WTC11 (cell line): ENCODE data around the gene RFX7. TPM values are rescaled to one million over a fixed set of nuclear protein-coding genes. Genes with fewer than 3 reads are reported as not detected.

Source experiments
- ATAC-seq: fragments of 200-7000 bp; cut with Tn5 transposase; 2 replicates; pipeline ENCODE4 v1.10.0; 2021; ENCODE audit warnings: mild to moderate bottlenecking, moderate library complexity
- CTCF ChIA-PET: fragments of 300-600 bp; sonication (Branson Sonifier 250); formaldehyde crosslinking; loops from one replicate; lab custom pipeline; 2021; ENCODE audit warnings: antibody characterized with exemption; lab: Charles Lee
- POLR2A ChIA-PET: fragments of 350-600 bp; sonication (Branson Sonifier 250); formaldehyde crosslinking; loops from one replicate; lab custom pipeline; 2021; ENCODE audit warnings: antibody characterized with exemption; lab: Charles Lee
- DNase-seq: peaks from one replicate; pipeline ENCODE4 v3.0.0; 2021; ENCODE audit warnings: low spot score
- H3K27ac Mint-ChIP-seq: 2 replicates; pipeline ENCODE4 v1.8.0; 2021; ENCODE audit warnings: mixed read lengths
- H3K27me3 Mint-ChIP-seq: 2 replicates; pipeline ENCODE4 v1.8.0; 2021; ENCODE audit warnings: low read depth, mild to moderate bottlenecking, moderate library complexity, mixed read lengths
- H3K36me3 Mint-ChIP-seq: 2 replicates; pipeline ENCODE4 v1.8.0; 2021; ENCODE audit warnings: mixed read lengths
- H3K4me1 Mint-ChIP-seq: 2 replicates; pipeline ENCODE4 v1.8.0; 2022; ENCODE audit warnings: mixed read lengths
- H3K4me3 Mint-ChIP-seq: 2 replicates; pipeline ENCODE4 v1.8.0; 2021; ENCODE audit warnings: mild to moderate bottlenecking, moderate library complexity, mixed read lengths
- H3K9me3 Mint-ChIP-seq: 2 replicates; pipeline ENCODE4 v1.8.0; 2021; ENCODE audit warnings: mixed read lengths
- AFF4 ChIP-seq: sonication (generic); formaldehyde crosslinking; IDR thresholded peaks from 2 replicates; pipeline ENCODE4 v1.8.1; 2023; ENCODE audit warnings: mild to moderate bottlenecking, missing genetic modification reagents, borderline replicate concordance
- GRHL2 ChIP-seq: fragments of 250-450 bp; sonication (Bioruptor Pico); IDR thresholded peaks from 2 replicates; pipeline ENCODE4 v1.8.0; 2022; ENCODE audit warnings: mild to moderate bottlenecking, moderate library complexity; ENCODE audit not compliant: insufficient replicate concordance, severe bottlenecking
- IRF2 ChIP-seq: sonication (generic); formaldehyde crosslinking; IDR thresholded peaks from 2 replicates; pipeline ENCODE4 v1.8.0; 2022; ENCODE audit warnings: low read depth, missing genetic modification reagents, borderline replicate concordance
- MYBL2 ChIP-seq: sonication (generic); formaldehyde crosslinking; IDR thresholded peaks from 2 replicates; pipeline ENCODE4 v1.8.1; 2023; ENCODE audit warnings: mild to moderate bottlenecking, moderate library complexity, missing genetic modification reagents
- NFATC4 ChIP-seq: fragments of 250-450 bp; sonication (Bioruptor Pico); IDR thresholded peaks from 2 replicates; pipeline ENCODE4 v1.9.0; 2021; ENCODE audit warnings: mild to moderate bottlenecking
- NFE2L1 ChIP-seq: sonication (generic); formaldehyde crosslinking; IDR thresholded peaks from 2 replicates; pipeline ENCODE4 v1.8.1; 2023; ENCODE audit warnings: missing genetic modification reagents
- RELA ChIP-seq: sonication (generic); formaldehyde crosslinking; IDR thresholded peaks from 2 replicates; pipeline ENCODE4 v1.8.1; 2022; ENCODE audit warnings: missing genetic modification reagents, mild to moderate bottlenecking, borderline replicate concordance
- RORB ChIP-seq: fragments of 250-450 bp; sonication (Bioruptor Pico); IDR thresholded peaks from 2 replicates; pipeline ENCODE4 v1.9.0; 2021; ENCODE audit warnings: mild to moderate bottlenecking
- SMAD4 ChIP-seq: sonication (generic); formaldehyde crosslinking; IDR thresholded peaks from 2 replicates; pipeline ENCODE4 v1.8.0; 2022; ENCODE audit warnings: mild to moderate bottlenecking, missing genetic modification reagents
- TCF7 ChIP-seq: sonication (generic); formaldehyde crosslinking; IDR thresholded peaks from 2 replicates; pipeline ENCODE4 v1.8.0; 2022; ENCODE audit warnings: mild to moderate bottlenecking, low read depth, missing genetic modification reagents, moderate library complexity
- ZBTB21 ChIP-seq: sonication (generic); formaldehyde crosslinking; IDR thresholded peaks from 2 replicates; pipeline ENCODE4 v1.8.1; 2023; ENCODE audit warnings: mild to moderate bottlenecking, missing genetic modification reagents, borderline replicate concordance
- ZMAT4 ChIP-seq: fragments of 250-450 bp; sonication (Bioruptor Pico); IDR thresholded peaks from 2 replicates; pipeline ENCODE4 v1.9.0; 2021; ENCODE audit warnings: mild to moderate bottlenecking
- ZNF317 ChIP-seq: sonication (generic); formaldehyde crosslinking; IDR thresholded peaks from 2 replicates; pipeline ENCODE4 v1.8.1; 2023; ENCODE audit warnings: low read depth, mild to moderate bottlenecking, moderate library complexity, missing genetic modification reagents, borderline replicate concordance
- ZNF512 ChIP-seq: sonication (generic); formaldehyde crosslinking; IDR thresholded peaks from 2 replicates; pipeline ENCODE4 v1.8.1; 2022; ENCODE audit warnings: missing genetic modification reagents, borderline replicate concordance
- ZSCAN18 ChIP-seq: fragments of 250-450 bp; sonication (Bioruptor Pico); IDR thresholded peaks from 2 replicates; pipeline ENCODE4 v2.1.2; 2022; ENCODE audit warnings: mild to moderate bottlenecking, moderate library complexity
- total RNA-seq: library from RNA; stranded (reverse); gene quantifications from 3 replicates; pipeline ENCODE4 v1.2.3, GENCODE V29; 2021
- TF ChIP-seq, protein P1 (sequence below): sonication (generic); formaldehyde crosslinking; IDR thresholded peaks from 2 replicates; pipeline ENCODE4 v1.8.0; 2023; ENCODE audit warnings: missing genetic modification reagents
- TF ChIP-seq, protein P2 (sequence below): sonication (generic); formaldehyde crosslinking; conservative IDR thresholded peaks from 2 replicates; pipeline ENCODE4 v1.8.1; 2022; ENCODE audit warnings: mild to moderate bottlenecking, missing genetic modification reagents

Gene RFX7
- total RNA-seq, 1 experiment from 2014 or later = 36.0 TPM

DNA sequence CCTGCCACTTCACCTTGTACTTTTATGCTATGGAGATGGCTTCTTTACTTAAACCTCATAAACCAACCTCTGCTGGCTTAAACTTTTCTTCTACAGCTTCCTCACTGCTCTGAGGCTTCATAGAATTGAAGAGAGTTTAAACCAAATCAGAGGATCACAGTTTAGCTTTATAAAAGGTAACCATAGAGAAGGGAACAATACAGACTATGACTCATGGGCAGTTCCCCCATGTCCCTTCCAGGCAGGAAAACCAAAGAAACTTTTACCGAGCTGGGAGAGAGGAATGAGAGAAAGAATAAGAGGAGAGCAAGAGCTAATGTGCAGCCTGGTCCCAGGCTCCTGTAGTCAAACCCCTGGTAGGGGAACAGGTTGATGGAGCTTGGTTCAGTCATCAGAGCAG lies 196.3 kb downstream of the RFX7 start:
- Mint-ChIP-seq H3K4me3 (no peak overlapping the region), H3K36me3 (no peaks in the 10 kb centered on the region), H3K9me3 (peaks cover 9% of the 10 kb centered on the region), H3K4me1 (peaks cover 13% of the 10 kb centered on the region), H3K27me3 (no peaks in the 10 kb centered on the region), H3K27ac (no peak overlapping the region)
- ChIA-PET POLR2A (no interaction called here), CTCF (no interaction called here)
- TF ChIP-seq ZNF512 (CRISPR knock-in tag) (no peak), ZMAT4 (no peak), GRHL2 (CRISPR knock-in tag) (no peak), ZBTB21 (CRISPR knock-in tag) (no peak), AFF4 (CRISPR knock-in tag) (no peak), ZNF317 (CRISPR knock-in tag) (no peak), IRF2 (CRISPR knock-in tag) (no peak), ZSCAN18 (CRISPR knock-in tag) (no peak), MYBL2 (CRISPR knock-in tag) (no peak), SMAD4 (CRISPR knock-in tag) (no peak)
- TF ChIP-seq, protein P1, sequence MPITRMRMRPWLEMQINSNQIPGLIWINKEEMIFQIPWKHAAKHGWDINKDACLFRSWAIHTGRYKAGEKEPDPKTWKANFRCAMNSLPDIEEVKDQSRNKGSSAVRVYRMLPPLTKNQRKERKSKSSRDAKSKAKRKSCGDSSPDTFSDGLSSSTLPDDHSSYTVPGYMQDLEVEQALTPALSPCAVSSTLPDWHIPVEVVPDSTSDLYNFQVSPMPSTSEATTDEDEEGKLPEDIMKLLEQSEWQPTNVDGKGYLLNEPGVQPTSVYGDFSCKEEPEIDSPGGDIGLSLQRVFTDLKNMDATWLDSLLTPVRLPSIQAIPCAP = no peak
- TF ChIP-seq, protein P2, sequence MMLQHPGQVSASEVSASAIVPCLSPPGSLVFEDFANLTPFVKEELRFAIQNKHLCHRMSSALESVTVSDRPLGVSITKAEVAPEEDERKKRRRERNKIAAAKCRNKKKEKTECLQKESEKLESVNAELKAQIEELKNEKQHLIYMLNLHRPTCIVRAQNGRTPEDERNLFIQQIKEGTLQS (CRISPR knock-in tag) = no peak
- no peak for DNase-seq
- ATAC-seq = no peak

DNA sequence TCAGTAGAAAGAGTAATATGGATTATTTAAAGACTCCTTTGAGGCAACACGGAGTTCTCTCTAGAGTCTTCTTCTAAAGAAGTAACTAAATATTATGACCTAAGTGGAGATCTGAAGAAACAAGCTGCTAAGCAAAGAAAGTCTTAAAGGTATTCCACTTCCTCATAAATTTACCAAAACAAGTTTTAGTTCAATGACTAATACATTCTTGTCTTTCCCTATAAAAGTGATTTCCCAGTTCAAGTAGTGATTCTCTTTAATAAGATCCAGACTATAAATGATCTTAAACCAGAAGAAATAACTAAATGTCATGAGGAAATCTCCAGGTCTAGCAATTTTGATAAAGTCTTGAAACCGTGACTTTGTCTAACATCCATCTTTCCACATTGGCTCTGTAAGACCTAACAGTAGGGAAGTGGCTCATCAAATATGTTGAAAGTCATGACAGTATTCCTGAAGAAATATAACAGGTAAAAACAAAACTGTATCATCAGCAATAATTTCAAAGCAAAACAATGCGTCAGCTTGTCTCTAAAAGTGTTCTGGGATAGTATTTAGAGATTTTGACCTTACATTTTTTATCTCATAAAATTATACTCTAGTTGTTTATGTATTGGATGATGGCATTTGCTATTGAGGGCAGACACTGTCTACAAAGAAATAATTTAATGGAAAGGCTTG lies 198.5 kb downstream of the RFX7 start:
- CTCF ChIA-PET = no interaction called here
- Mint-ChIP-seq H3K27me3 (no peaks in the 10 kb centered on the region), H3K36me3 (no peaks in the 10 kb centered on the region), H3K27ac (no peak overlapping the region), H3K4me3 (no peak overlapping the region), H3K9me3 (peaks cover 9% of the 10 kb centered on the region), H3K4me1 (peaks cover 16% of the 10 kb centered on the region)
- POLR2A ChIA-PET = no interaction called here
- no peak for ATAC-seq
- no peak for DNase-seq
- TF ChIP-seq ZNF317 (CRISPR knock-in tag) = no peak
- TF ChIP-seq ZMAT4 = no peak
- TF ChIP-seq GRHL2 (CRISPR knock-in tag) = no peak
- no peak for TF ChIP-seq RORB (CRISPR knock-in tag)
- no peak for TF ChIP-seq TCF7 (CRISPR knock-in tag)
- TF ChIP-seq NFE2L1 (CRISPR knock-in tag) = no peak
- TF ChIP-seq NFATC4 (CRISPR knock-in tag) = no peak
- no peak for TF ChIP-seq RELA
